Measurements from ENCODE around the gene TUBGCP2.

DNA sequence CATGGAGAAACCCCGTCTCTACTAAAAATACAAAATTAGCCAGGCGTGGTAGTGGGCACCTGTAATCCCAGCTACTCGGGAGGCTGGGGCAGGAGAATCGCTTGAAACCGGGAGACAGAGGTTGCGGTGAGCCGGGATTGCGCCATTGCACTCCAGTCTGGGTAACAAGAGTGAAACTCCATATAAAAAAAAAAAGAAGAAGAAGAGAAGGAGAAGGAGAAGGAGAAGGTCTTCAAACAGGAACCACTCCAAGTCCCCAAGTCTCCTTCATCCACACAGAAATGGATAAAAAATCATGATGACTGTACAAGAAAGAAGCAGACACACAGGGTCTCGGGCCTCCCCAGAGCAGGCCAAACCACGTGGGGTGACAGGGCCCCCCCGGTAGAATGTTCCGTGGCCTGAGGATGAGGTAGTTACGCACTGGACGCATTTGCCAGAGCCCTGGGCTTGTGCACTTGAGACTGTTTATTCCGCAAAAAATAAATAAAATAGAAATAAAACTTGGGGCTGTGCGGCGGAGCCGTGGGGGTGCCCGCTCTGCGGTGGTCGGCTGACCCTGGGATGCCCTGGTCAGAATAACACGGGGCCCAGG is 55.2 kb downstream of the TUBGCP2 start:
- TF ChIP-seq CTCF (optimal IDR thresholded peaks at IDR 0.05 in 1 of 3, IDR thresholded peaks at IDR 0.05 in 1 of 3, conservative IDR thresholded peaks at IDR 0.05 in 1 of 3; ENCODE audit: extremely low read depth in 1 of 3, insufficient read depth in 2 of 3, low read length in 3 of 3), result no peak
- no peak for TF ChIP-seq EZH2 (IDR thresholded peaks at IDR 0.05; ENCODE audit: low read length)

Measured in keratinocyte (primary cell).